ENCODE measurements around the gene OR13C2.
"Not testable (repeated sequence)": the region's sequence is repeated elsewhere in the genome, so short reads cannot be mapped to it uniquely, and the experiment has no call there.

Gene OR13C2

GRCh38 chr9:104605527-104605926 lies at the start of gene OR13C2:
OR13C2 (minus strand) TSS chr9:104605627; CDS start chr9:104605627, 0 bp downstream.
- DNase-seq, result not testable (repeated sequence)

- no peak for DNase-seq
Observed at GRCh38 chr9:104635456-104635855, 30.0 kb upstream of the OR13C2 start.

- DNase-seq, result no peak
Observed at GRCh38 chr9:104633976-104634520, 28.6 kb upstream of the OR13C2 start.

- DNase-seq, result peak; percentile 32
Observed at GRCh38 chr9:104625964-104626363, 20.5 kb upstream of the OR13C2 start.

GRCh38 chr9:104618104-104618503 lies 12.7 kb upstream of the OR13C2 start, which contains the start of gene OR13C9:
OR13C9 (minus strand) TSS chr9:104618204; CDS start chr9:104618204, 0 bp downstream.
- no peak for DNase-seq

- no peak for DNase-seq
Observed at GRCh38 chr9:104617418-104617817, 12.0 kb upstream of the OR13C2 start.

GRCh38 chr9:104611213-104611612 lies 5.8 kb upstream of the OR13C2 start:
- no peak for DNase-seq

GRCh38 chr9:104608336-104608735 lies 2.9 kb upstream of the OR13C2 start:
- peak; percentile 48 for DNase-seq

- no peak for DNase-seq
Observed at GRCh38 chr9:104606152-104606551, 725 bp upstream of the OR13C2 start.

- no peak for DNase-seq
Observed at GRCh38 chr9:104604801-104605200, 626 bp downstream of the OR13C2 start.

- DNase-seq, result not testable (repeated sequence)
Observed at GRCh38 chr9:104599313-104599712, 6.1 kb downstream of the OR13C2 start, which contains the start of gene OR13C5. OR13C5 (minus strand) TSS chr9:104599413; CDS start chr9:104599413, 0 bp downstream.

- not testable (repeated sequence) for DNase-seq
Observed at GRCh38 chr9:104598749-104599148, 6.7 kb downstream of the OR13C2 start.

- DNase-seq, result no peak
Observed at GRCh38 chr9:104589626-104590025, 15.8 kb downstream of the OR13C2 start.

- DNase-seq, result no peak
Observed at GRCh38 chr9:104586496-104587180, 18.8 kb downstream of the OR13C2 start.

- DNase-seq, result no peak
Observed at GRCh38 chr9:104580562-104580961, 24.9 kb downstream of the OR13C2 start.

GRCh38 chr9:104577263-104577662 lies 28.2 kb downstream of the OR13C2 start:
- no peak for DNase-seq

- no peak for DNase-seq
Observed at GRCh38 chr9:104575456-104575855, 30.0 kb downstream of the OR13C2 start.

- DNase-seq, result peak; percentile 3
Observed at GRCh38 chr9:104572612-104573011, 32.8 kb downstream of the OR13C2 start.

GRCh38 chr9:104568868-104569267 lies 36.6 kb downstream of the OR13C2 start, which contains the start of gene OR13C8:
OR13C8 (plus strand) TSS chr9:104569168; CDS start chr9:104569168, 0 bp downstream.
- DNase-seq, result no peak

GRCh38 chr9:104564358-104564757 lies 41.1 kb downstream of the OR13C2 start:
- no peak for DNase-seq

- no peak for DNase-seq
Observed at GRCh38 chr9:104556830-104557634, 48.4 kb downstream of the OR13C2 start.

GRCh38 chr9:104555521-104555920 lies 49.9 kb downstream of the OR13C2 start:
- DNase-seq, result no peak
